OCI-LY1 (cell line): ENCODE data around the gene PTS.

Experiments used
- H2AFZ ChIP-seq: fragments of 200-600 bp; sonication (generic), shearing (Covaris generic); 2 replicates; pipeline ENCODE4 v1.6.0; 2014; ENCODE audit warnings: antibody characterized with exemption, mild to moderate bottlenecking, low read length
- H3F3A ChIP-seq: fragments of 200-600 bp; sonication (generic), shearing (Covaris generic); 2 replicates; pipeline ENCODE4 v1.6.0; 2014; ENCODE audit warnings: mild to moderate bottlenecking, antibody characterized with exemption, low read length, moderate library complexity; ENCODE audit not compliant: insufficient read depth
- H3K27ac ChIP-seq: fragments of 200-600 bp; sonication (generic); 2 replicates; pipeline ENCODE4 v1.5.1; 2014; ENCODE audit warnings: low read length, mixed run types, mild to moderate bottlenecking, low read depth; ENCODE audit not compliant: poor library complexity, severe bottlenecking
- H3K27me3 ChIP-seq: fragments of 200-600 bp; sonication (generic); 2 replicates; pipeline ENCODE4 v1.6.0; 2014; ENCODE audit warnings: antibody characterized with exemption, mild to moderate bottlenecking, low read length, moderate library complexity; ENCODE audit not compliant: insufficient read depth
- H3K36me3 ChIP-seq: fragments of 200-600 bp; sonication (generic); 2 replicates; pipeline ENCODE4 v1.6.1; 2014; ENCODE audit warnings: mild to moderate bottlenecking, antibody characterized with exemption, low read length, moderate library complexity, mixed read lengths; ENCODE audit not compliant: insufficient read depth
- H3K4me1 ChIP-seq: fragments of 200-600 bp; sonication (generic); 2 replicates; pipeline ENCODE4 v1.5.1; 2014; ENCODE audit warnings: mild to moderate bottlenecking, low read length, moderate library complexity; ENCODE audit not compliant: insufficient read depth, severe bottlenecking
- H3K4me2 ChIP-seq: fragments of 200-600 bp; sonication (generic), shearing (Covaris generic); 2 replicates; pipeline ENCODE4 v1.6.1; 2014; ENCODE audit warnings: low read length
- H3K4me3 ChIP-seq: fragments of 200-600 bp; sonication (generic); 2 replicates; pipeline ENCODE4 v1.5.1; 2014; ENCODE audit warnings: low read length, low read depth, mild to moderate bottlenecking, mixed read lengths; ENCODE audit not compliant: poor library complexity, severe bottlenecking
- H3K79me2 ChIP-seq: fragments of 200-600 bp; shearing (Covaris generic); 2 replicates; pipeline ENCODE4 v1.6.1; 2016; ENCODE audit warnings: mixed run types, low read length, mixed read lengths; ENCODE audit not compliant: insufficient read depth
- H3K9ac ChIP-seq: fragments of 200-600 bp; sonication (generic), shearing (Covaris generic); 2 replicates; pipeline ENCODE4 v1.6.1; 2014; ENCODE audit warnings: mild to moderate bottlenecking, low read length, mixed read lengths
- H3K9me2 ChIP-seq: fragments of 200-600 bp; sonication (generic), shearing (Covaris generic); 2 replicates; pipeline ENCODE4 v1.6.1; 2014; ENCODE audit warnings: low read depth, mild to moderate bottlenecking, low read length, mixed read lengths
- H3K9me3 ChIP-seq: fragments of 200-600 bp; shearing (Covaris generic); 2 replicates; pipeline ENCODE4 v1.6.1; 2014; ENCODE audit warnings: low read length, mixed read lengths
- H4K20me1 ChIP-seq: fragments of 200-600 bp; sonication (generic), shearing (Covaris generic); 2 replicates; pipeline ENCODE4 v1.6.0; 2016; ENCODE audit warnings: mild to moderate bottlenecking, low read length; ENCODE audit not compliant: insufficient read depth
- EZH2 ChIP-seq: fragments of 200-600 bp; sonication (generic), shearing (Covaris generic); IDR thresholded peaks from 2 replicates; pipeline ENCODE4 v1.8.0; 2017; ENCODE audit warnings: borderline replicate concordance, mixed run types, mild to moderate bottlenecking, antibody characterized with exemption, low read length, moderate library complexity, mixed read lengths
- TF ChIP-seq, protein P1 (sequence below): fragments of 200-600 bp; sonication (generic), shearing (Covaris generic); IDR thresholded peaks from 2 replicates; pipeline ENCODE4 v1.5.1; 2017; ENCODE audit warnings: mild to moderate bottlenecking, antibody characterized with exemption, low read length, moderate library complexity, mixed read lengths

The PTS gene

GRCh38 chr11:112238041-112238440 lies 11.8 kb downstream of the PTS start:
- H3K36me3 ChIP-seq: peaks cover 50% of the 10 kb centered on the region
- no peaks in the 10 kb centered on the region for H3K79me2 ChIP-seq
- no peaks in the 10 kb centered on the region for H3F3A ChIP-seq
- H3K27ac ChIP-seq: no peak overlapping the region
- H2AFZ ChIP-seq: no peak overlapping the region
- no peaks in the 10 kb centered on the region for H4K20me1 ChIP-seq
- no peaks in the 10 kb centered on the region for H3K4me1 ChIP-seq
- H3K4me2 ChIP-seq: no peak overlapping the region
- H3K9ac ChIP-seq: no peak overlapping the region
- H3K9me3 ChIP-seq: no peaks in the 10 kb centered on the region
- TF ChIP-seq EZH2: no peak
- TF ChIP-seq, protein P1, sequence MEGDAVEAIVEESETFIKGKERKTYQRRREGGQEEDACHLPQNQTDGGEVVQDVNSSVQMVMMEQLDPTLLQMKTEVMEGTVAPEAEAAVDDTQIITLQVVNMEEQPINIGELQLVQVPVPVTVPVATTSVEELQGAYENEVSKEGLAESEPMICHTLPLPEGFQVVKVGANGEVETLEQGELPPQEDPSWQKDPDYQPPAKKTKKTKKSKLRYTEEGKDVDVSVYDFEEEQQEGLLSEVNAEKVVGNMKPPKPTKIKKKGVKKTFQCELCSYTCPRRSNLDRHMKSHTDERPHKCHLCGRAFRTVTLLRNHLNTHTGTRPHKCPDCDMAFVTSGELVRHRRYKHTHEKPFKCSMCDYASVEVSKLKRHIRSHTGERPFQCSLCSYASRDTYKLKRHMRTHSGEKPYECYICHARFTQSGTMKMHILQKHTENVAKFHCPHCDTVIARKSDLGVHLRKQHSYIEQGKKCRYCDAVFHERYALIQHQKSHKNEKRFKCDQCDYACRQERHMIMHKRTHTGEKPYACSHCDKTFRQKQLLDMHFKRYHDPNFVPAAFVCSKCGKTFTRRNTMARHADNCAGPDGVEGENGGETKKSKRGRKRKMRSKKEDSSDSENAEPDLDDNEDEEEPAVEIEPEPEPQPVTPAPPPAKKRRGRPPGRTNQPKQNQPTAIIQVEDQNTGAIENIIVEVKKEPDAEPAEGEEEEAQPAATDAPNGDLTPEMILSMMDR: no peak
- no peaks in the 10 kb centered on the region for H3K27me3 ChIP-seq
- no peaks in the 10 kb centered on the region for H3K9me2 ChIP-seq
- no peak overlapping the region for H3K4me3 ChIP-seq

GRCh38 chr11:112241486-112241885 lies 15.3 kb downstream of the PTS start:
- TF ChIP-seq EZH2: no peak
- TF ChIP-seq, protein P1: no peak
- no peaks in the 10 kb centered on the region for H3K9me2 ChIP-seq
- 0 out of 2 replicates have a peak, but pooled peaks cover 7% of the 10 kb centered on the region for H3K9me3 ChIP-seq
- no peaks in the 10 kb centered on the region for H3K4me1 ChIP-seq
- H2AFZ ChIP-seq: no peak overlapping the region
- H3K79me2 ChIP-seq: no peaks in the 10 kb centered on the region
- H3K4me3 ChIP-seq: no peak overlapping the region
- no peak overlapping the region for H3K4me2 ChIP-seq
- no peaks in the 10 kb centered on the region for H3K27me3 ChIP-seq
- H4K20me1 ChIP-seq: no peaks in the 10 kb centered on the region
- H3K9ac ChIP-seq: no peak overlapping the region
- H3K36me3 ChIP-seq: peaks cover 22% of the 10 kb centered on the region
- H3F3A ChIP-seq: no peaks in the 10 kb centered on the region
- no peak overlapping the region for H3K27ac ChIP-seq

DNA sequence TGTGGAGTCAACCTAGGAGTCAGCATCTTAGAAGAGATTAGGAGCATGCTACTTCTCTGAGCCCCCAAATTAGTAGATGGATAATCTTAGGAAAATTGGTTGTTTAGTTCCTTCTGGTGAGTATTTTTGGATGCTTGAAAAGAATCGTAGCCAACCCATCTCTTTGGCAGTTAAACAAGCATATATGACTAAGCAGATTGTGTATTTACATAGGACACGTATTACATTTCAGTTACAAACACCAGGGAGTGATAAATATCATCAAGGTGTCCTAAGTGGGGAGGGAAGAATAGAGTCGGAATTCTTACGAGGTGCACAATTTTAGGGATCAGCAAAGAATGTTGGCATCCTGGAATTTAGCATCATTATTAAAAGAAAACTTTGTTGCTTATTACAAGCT lies 21.0 kb downstream of the PTS start:
- Histone ChIP-seq H3K9ac (no peak overlapping the region), H3K4me3 (no peak overlapping the region), H4K20me1 (no peaks in the 10 kb centered on the region), H3K4me2 (no peak overlapping the region), H2AFZ (no peak overlapping the region), H3K27me3 (no peaks in the 10 kb centered on the region), H3K36me3 (no peaks in the 10 kb centered on the region), H3F3A (no peaks in the 10 kb centered on the region), H3K9me2 (no peaks in the 10 kb centered on the region), H3K9me3 (0 out of 2 replicates have a peak, but pooled peaks cover 7% of the 10 kb centered on the region), H3K79me2 (no peaks in the 10 kb centered on the region), H3K27ac (no peak overlapping the region), H3K4me1 (no peaks in the 10 kb centered on the region)
- TF ChIP-seq, protein P1: no peak
- TF ChIP-seq EZH2: no peak
